K562 (cell line): ENCODE measurements around the gene HSPA1B. TPM values are rescaled to one million over a fixed set of nuclear protein-coding genes. Genes with fewer than 3 reads are reported as not detected.
A peak's percentile ranks its signal among the peaks of the same experiment; 100 is the strongest.

Experiments
- BRF1 ChIP-seq: IDR thresholded peaks from 3 replicates; pipeline ENCODE4 v1.6.1; 2011; ENCODE audit warnings: borderline replicate concordance, mild to moderate bottlenecking; ENCODE audit not compliant: insufficient read length; ENCODE audit errors: extremely low read depth
- C11orf30 ChIP-seq: fragments of 450-650 bp; IDR thresholded peaks from 2 replicates; pipeline ENCODE4 v1.6.1; 2016; ENCODE audit warnings: low read depth, mild to moderate bottlenecking
- DMBX1 ChIP-seq: fragments of 250-450 bp; sonication (Bioruptor Pico); IDR thresholded peaks from 2 replicates; pipeline ENCODE4 v1.8.0; 2022; ENCODE audit warnings: inconsistent platforms, mild to moderate bottlenecking, moderate library complexity, borderline replicate concordance
- FOS ChIP-seq: IDR thresholded peaks from 3 replicates; pipeline ENCODE4 v1.6.1; 2011; ENCODE audit not compliant: insufficient read length; ENCODE audit errors: extremely low read depth
- FOXM1 ChIP-seq, 2 experiments: fragments of 450-650 bp in 1 of 2; sonication (generic) in 1 of 2; formaldehyde crosslinking in 1 of 2; IDR thresholded peaks; 2 replicates each; pipeline versions ENCODE4 v1.6.1 to v1.9.0; 2017 to 2022; ENCODE audit warnings: low read depth in 2 of 2, mild to moderate bottlenecking in 2 of 2, missing genetic modification reagents in 1 of 2, moderate library complexity in 1 of 2
- GTF2F1 ChIP-seq: IDR thresholded peaks from 2 replicates; pipeline ENCODE4 v1.6.1; 2011; ENCODE audit warnings: low read depth, low read length, improper control_type of control experiment
- MAZ ChIP-seq, 2 experiments: fragments of 450-650 bp in 1 of 2; sonication (generic) in 1 of 2; formaldehyde crosslinking; IDR thresholded peaks in 1 of 2; conservative IDR thresholded peaks in 1 of 2; 2 replicates each; pipeline versions ENCODE4 v1.4.0 to v1.5.0; 2020; ENCODE audit warnings: mild to moderate bottlenecking in 1 of 2, missing genetic modification reagents in 1 of 2
- NEUROD1 ChIP-seq: fragments of 150-350 bp; IDR thresholded peaks from 2 replicates; pipeline ENCODE4 v1.6.1; 2014; ENCODE audit warnings: borderline replicate concordance, low read length, low read depth; ENCODE audit not compliant: partially characterized antibody
- STAT5B ChIP-seq: fragments of 250-450 bp; sonication (Bioruptor Pico); IDR thresholded peaks from 2 replicates; pipeline ENCODE4 v1.8.0; 2021; ENCODE audit warnings: mild to moderate bottlenecking, inconsistent platforms
- TRIM28 ChIP-seq: fragments of 450-650 bp; IDR thresholded peaks from 2 replicates; pipeline ENCODE4 v1.6.1; 2017
- ZC3H4 ChIP-seq: sonication (generic); formaldehyde crosslinking; IDR thresholded peaks from 2 replicates; pipeline ENCODE4 v1.9.0; 2021; ENCODE audit warnings: missing genetic modification reagents, borderline replicate concordance
- ZNF184 ChIP-seq: sonication (generic); formaldehyde crosslinking; IDR thresholded peaks from 2 replicates; pipeline ENCODE4 v1.5.0; 2020; ENCODE audit warnings: missing genetic modification reagents
- ZNF445 ChIP-seq: fragments of 250-450 bp; sonication (Bioruptor Pico); IDR thresholded peaks from 2 replicates; pipeline ENCODE4 v1.4.0; 2020; ENCODE audit warnings: low read depth, mild to moderate bottlenecking, moderate library complexity
- ZNF695 ChIP-seq: fragments of 450-650 bp; formaldehyde crosslinking; IDR thresholded peaks from 2 replicates; pipeline ENCODE4 v1.4.0; 2020; ENCODE audit warnings: mild to moderate bottlenecking, moderate library complexity
- ZNF778 ChIP-seq: fragments of 450-650 bp; formaldehyde crosslinking; IDR thresholded peaks from 2 replicates; pipeline ENCODE4 v1.4.0; 2020; ENCODE audit warnings: mild to moderate bottlenecking, moderate library complexity
- polyA plus RNA-seq, 8 experiments: library from polyadenylated mRNA; depleted of rRNA in 4 of 8; stranded (reverse) in 5 of 8; unstranded in 3 of 8; fragments of >200 nt; fragmentation: Nextera tagmentation in 2 of 8; fragmentation: Illumina TruSeq in 1 of 8; extraction: Ambion mirVana in 2 of 8; extraction: Trizol in 1 of 8; gene quantifications; 2 replicates each; pipeline versions ENCODE4 v1.2.1 to v1.2.3, GENCODE V29; 2011 to 2014; ENCODE audit warnings: inconsistent platforms in 1 of 8, missing spikeins in 1 of 8
- total RNA-seq, 7 experiments: library from RNA; depleted of rRNA in 6 of 7; stranded (reverse); fragments of >200 nt in 6 of 7; fragmentation: Illumina TruSeq in 2 of 7; extraction: Trizol in 2 of 7; gene quantifications; 2 replicates each; pipeline versions ENCODE4 v1.2.1 to v1.2.3, GENCODE V29; 2011 to 2021; ENCODE audit warnings: low replicate concordance in 1 of 7
- TF ChIP-seq, protein P1 (sequence below), 2 experiments: fragments of 250-450 bp in 1 of 2; fragments of 450-650 bp in 1 of 2; sonication (Bioruptor Pico) in 1 of 2; IDR thresholded peaks; 2 replicates each; pipeline versions ENCODE4 v1.6.1 to v1.8.0; 2016 to 2021; ENCODE audit warnings: mild to moderate bottlenecking in 2 of 2, moderate library complexity in 2 of 2, missing compliant biosample characterization in 1 of 2, missing genetic modification characterization in 1 of 2
- TF ChIP-seq, protein P2 (sequence below): sonication (generic); formaldehyde crosslinking; IDR thresholded peaks from 2 replicates; pipeline ENCODE4 v1.8.0; 2022; ENCODE audit warnings: mild to moderate bottlenecking, low read depth, missing genetic modification reagents
- TF ChIP-seq, protein P3 (sequence below): sonication (generic); formaldehyde crosslinking; IDR thresholded peaks from 2 replicates; pipeline ENCODE4 v1.8.0; 2022; ENCODE audit warnings: mild to moderate bottlenecking, missing genetic modification reagents
- TF ChIP-seq, protein P4 (sequence below): sonication (generic); formaldehyde crosslinking; IDR thresholded peaks from 2 replicates; pipeline ENCODE4 v1.8.1; 2023; ENCODE audit warnings: mild to moderate bottlenecking, missing genetic modification reagents

The HSPA1B gene
- total and polyA plus RNA-seq, 9 of the 15 experiments (the other 6 are each of a cell fraction or from before 2014, with no cell fraction given) = 0.27 to 227 (median 51.2) TPM

DNA sequence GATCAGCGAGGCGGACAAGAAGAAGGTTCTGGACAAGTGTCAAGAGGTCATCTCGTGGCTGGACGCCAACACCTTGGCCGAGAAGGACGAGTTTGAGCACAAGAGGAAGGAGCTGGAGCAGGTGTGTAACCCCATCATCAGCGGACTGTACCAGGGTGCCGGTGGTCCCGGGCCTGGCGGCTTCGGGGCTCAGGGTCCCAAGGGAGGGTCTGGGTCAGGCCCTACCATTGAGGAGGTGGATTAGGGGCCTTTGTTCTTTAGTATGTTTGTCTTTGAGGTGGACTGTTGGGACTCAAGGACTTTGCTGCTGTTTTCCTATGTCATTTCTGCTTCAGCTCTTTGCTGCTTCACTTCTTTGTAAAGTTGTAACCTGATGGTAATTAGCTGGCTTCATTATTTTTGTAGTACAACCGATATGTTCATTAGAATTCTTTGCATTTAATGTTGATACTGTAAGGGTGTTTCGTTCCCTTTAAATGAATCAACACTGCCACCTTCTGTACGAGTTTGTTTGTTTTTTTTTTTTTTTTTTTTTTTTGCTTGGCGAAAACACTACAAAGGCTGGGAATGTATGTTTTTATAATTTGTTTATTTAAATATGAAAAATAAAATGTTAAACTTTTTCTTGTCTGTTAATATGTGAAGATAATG is 2.2 kb downstream of the HSPA1B start (continued):
- TF ChIP-seq ZNF445 (CRISPR knock-in tag) (no peak), FOS (no peak), STAT5B (CRISPR knock-in tag) (no peak), BRF1 (no peak), ZNF184 (CRISPR knock-in tag) (no peak), MAZ (CRISPR knock-in tag; conservative IDR thresholded peaks at IDR 0.05 in 1 of 2, IDR thresholded peaks at IDR 0.05 in 1 of 2) (peak in 1 of 2 experiments; percentile 61; a peak in 2 of 4 replicates), C11orf30 (no peak), DMBX1 (CRISPR knock-in tag) (0 out of 2 replicates have a peak, but pooled peaks have one; percentile 39), ZC3H4 (CRISPR knock-in tag) (no peak), FOXM1 (IDR thresholded peaks at IDR 0.05; ENCODE audit: low read depth) (no peak), FOXM1 (CRISPR knock-in tag; IDR thresholded peaks at IDR 0.05; ENCODE audit: low read depth) (no peak), GTF2F1 (no peak), ZNF778 (CRISPR knock-in tag) (no peak), ZNF695 (CRISPR knock-in tag) (no peak), TRIM28 (no peak), NEUROD1 (no peak)
- TF ChIP-seq, protein P1, sequence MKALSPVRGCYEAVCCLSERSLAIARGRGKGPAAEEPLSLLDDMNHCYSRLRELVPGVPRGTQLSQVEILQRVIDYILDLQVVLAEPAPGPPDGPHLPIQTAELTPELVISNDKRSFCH (CRISPR knock-in tag; IDR thresholded peaks at IDR 0.05) = no peak
- TF ChIP-seq, protein P1 (tag; IDR thresholded peaks at IDR 0.05) = peak; percentile 67; the same call in 1 of the 2 replicates
- TF ChIP-seq, protein P2, sequence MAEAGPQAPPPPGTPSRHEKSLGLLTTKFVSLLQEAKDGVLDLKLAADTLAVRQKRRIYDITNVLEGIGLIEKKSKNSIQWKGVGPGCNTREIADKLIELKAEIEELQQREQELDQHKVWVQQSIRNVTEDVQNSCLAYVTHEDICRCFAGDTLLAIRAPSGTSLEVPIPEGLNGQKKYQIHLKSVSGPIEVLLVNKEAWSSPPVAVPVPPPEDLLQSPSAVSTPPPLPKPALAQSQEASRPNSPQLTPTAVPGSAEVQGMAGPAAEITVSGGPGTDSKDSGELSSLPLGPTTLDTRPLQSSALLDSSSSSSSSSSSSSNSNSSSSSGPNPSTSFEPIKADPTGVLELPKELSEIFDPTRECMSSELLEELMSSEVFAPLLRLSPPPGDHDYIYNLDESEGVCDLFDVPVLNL (CRISPR knock-in tag) = no peak
- TF ChIP-seq, protein P3, sequence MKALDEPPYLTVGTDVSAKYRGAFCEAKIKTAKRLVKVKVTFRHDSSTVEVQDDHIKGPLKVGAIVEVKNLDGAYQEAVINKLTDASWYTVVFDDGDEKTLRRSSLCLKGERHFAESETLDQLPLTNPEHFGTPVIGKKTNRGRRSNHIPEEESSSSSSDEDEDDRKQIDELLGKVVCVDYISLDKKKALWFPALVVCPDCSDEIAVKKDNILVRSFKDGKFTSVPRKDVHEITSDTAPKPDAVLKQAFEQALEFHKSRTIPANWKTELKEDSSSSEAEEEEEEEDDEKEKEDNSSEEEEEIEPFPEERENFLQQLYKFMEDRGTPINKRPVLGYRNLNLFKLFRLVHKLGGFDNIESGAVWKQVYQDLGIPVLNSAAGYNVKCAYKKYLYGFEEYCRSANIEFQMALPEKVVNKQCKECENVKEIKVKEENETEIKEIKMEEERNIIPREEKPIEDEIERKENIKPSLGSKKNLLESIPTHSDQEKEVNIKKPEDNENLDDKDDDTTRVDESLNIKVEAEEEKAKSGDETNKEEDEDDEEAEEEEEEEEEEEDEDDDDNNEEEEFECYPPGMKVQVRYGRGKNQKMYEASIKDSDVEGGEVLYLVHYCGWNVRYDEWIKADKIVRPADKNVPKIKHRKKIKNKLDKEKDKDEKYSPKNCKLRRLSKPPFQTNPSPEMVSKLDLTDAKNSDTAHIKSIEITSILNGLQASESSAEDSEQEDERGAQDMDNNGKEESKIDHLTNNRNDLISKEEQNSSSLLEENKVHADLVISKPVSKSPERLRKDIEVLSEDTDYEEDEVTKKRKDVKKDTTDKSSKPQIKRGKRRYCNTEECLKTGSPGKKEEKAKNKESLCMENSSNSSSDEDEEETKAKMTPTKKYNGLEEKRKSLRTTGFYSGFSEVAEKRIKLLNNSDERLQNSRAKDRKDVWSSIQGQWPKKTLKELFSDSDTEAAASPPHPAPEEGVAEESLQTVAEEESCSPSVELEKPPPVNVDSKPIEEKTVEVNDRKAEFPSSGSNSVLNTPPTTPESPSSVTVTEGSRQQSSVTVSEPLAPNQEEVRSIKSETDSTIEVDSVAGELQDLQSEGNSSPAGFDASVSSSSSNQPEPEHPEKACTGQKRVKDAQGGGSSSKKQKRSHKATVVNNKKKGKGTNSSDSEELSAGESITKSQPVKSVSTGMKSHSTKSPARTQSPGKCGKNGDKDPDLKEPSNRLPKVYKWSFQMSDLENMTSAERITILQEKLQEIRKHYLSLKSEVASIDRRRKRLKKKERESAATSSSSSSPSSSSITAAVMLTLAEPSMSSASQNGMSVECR (CRISPR knock-in tag) = no peak
- TF ChIP-seq, protein P4, sequence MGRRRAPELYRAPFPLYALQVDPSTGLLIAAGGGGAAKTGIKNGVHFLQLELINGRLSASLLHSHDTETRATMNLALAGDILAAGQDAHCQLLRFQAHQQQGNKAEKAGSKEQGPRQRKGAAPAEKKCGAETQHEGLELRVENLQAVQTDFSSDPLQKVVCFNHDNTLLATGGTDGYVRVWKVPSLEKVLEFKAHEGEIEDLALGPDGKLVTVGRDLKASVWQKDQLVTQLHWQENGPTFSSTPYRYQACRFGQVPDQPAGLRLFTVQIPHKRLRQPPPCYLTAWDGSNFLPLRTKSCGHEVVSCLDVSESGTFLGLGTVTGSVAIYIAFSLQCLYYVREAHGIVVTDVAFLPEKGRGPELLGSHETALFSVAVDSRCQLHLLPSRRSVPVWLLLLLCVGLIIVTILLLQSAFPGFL (CRISPR knock-in tag) = no peak
